LNCAP (cell line): ENCODE measurements around the gene SNRPD2.

Source experiments
- TF ChIP-seq, protein P1 (sequence below): fragments of 450-650 bp; IDR thresholded peaks from 2 replicates; pipeline ENCODE4 v1.5.1; 2017; ENCODE audit warnings: mild to moderate bottlenecking

The SNRPD2 gene

DNA sequence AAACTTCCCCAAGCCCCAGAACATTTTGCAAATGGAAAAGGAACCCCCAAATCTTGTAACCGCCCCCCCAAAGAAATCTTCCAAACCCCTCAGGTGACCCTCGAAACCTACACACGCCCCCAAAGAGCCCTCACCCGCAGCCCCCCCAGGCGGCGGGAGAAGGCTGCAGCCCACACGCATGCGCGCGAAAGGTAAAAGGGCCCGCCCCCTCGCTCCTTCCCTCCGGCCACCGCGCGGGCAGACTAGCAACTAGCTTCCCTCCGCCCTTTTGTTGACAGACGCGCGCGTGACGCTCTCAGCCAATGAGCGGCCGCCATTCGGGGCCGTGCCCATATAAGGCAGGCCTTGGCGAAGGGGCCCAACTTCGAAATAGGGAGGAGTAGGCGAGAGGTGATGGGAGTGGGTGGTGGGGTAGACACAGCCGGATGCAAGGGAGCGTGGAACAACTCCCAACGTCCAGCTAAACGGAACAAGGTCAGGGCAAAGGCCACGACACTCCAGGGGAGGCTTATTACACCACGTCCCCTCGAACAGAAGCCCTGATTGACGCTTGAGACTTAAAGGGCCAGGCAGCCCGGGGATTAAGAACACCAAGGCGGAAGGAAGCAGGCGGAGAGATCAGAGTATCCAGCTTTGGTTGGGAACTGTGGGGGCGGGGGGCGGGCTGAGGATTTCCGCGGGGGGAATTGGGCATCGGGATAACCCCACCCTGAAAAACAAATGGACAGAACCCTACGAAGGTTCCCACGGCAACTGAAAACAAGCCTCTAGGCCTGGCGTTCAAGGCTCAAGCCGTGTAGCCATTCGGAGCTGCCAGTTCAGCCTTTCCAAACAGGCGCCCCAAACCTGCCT is 25.6 kb upstream of the SNRPD2 start:
- TF ChIP-seq, protein P1, sequence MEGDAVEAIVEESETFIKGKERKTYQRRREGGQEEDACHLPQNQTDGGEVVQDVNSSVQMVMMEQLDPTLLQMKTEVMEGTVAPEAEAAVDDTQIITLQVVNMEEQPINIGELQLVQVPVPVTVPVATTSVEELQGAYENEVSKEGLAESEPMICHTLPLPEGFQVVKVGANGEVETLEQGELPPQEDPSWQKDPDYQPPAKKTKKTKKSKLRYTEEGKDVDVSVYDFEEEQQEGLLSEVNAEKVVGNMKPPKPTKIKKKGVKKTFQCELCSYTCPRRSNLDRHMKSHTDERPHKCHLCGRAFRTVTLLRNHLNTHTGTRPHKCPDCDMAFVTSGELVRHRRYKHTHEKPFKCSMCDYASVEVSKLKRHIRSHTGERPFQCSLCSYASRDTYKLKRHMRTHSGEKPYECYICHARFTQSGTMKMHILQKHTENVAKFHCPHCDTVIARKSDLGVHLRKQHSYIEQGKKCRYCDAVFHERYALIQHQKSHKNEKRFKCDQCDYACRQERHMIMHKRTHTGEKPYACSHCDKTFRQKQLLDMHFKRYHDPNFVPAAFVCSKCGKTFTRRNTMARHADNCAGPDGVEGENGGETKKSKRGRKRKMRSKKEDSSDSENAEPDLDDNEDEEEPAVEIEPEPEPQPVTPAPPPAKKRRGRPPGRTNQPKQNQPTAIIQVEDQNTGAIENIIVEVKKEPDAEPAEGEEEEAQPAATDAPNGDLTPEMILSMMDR: no peak

DNA sequence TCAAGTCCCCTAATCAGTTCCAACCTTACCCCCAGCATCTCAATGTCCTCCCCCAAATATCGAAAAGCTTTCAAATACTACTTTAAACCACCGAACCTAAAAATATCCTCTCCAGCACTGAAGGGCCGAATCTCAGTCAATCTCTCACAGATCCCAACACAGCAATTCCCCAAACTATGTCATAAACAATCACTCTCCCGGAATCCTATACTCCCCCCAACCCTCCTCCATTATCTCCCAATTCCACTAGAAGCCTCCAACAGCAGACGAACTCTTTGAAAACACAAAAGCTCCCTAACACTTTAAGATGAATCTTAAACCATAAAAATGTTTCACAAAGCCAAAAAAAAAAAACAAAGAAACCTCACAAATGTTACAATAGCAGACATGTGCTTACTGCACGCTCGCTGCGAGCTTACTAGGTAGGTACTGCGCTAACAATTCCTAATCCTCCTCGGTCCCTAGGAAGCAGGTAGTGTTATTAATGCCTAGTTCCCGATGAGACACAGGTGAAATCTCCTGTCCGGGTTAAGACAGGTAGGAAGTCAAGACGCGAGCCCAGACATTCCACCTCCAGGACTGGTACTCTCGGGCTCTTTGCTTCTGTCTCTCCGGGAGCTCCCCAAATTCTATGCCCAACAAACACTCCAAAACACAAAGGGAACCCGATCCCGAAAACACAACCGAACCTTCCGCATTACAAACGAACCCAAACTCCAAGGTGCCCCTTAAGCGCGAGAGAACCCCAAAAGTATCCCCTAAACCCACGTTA is 24.8 kb upstream of the SNRPD2 start:
- TF ChIP-seq, protein P1: no peak

DNA sequence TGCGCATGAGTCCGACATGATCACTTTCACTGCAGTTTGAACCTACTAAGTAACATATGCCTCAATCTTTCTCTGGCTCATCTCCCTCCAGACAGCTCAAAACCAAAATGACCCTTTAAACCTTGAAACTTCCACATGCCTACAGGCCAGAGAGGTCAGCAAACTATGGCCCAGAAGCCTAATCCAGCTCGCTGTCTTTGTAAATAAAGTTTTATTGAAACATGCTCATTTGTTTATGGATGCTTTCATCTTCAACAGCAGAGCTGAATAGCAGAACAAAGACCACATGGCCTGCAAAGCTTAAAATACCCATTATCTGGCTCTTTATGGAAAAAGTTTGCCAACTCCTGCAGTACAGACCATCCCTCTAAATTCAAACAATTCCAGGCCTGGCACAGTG is 23.4 kb upstream of the SNRPD2 start:
- TF ChIP-seq, protein P1: no peak

DNA sequence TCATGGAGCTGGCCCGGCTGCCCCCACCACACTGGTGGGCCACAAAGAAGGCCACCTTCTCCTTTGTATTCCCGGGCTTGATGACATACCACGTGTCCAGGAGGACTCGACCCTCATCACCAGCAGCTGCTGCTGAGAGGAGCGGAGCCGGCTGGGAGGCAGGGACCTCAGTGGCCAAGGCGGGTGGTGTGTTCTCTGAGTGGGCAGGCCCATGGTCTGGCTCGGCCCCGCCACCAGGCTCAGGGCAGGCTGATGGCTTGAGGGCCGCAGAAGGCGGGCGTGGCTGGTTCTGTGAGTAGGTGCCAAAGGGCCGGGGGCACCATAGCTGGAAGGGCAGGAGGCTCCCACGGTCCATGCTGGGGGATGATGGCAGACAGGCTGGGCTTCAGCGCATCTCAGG is 21.4 kb upstream of the SNRPD2 start:
- TF ChIP-seq, protein P1: no peak

DNA sequence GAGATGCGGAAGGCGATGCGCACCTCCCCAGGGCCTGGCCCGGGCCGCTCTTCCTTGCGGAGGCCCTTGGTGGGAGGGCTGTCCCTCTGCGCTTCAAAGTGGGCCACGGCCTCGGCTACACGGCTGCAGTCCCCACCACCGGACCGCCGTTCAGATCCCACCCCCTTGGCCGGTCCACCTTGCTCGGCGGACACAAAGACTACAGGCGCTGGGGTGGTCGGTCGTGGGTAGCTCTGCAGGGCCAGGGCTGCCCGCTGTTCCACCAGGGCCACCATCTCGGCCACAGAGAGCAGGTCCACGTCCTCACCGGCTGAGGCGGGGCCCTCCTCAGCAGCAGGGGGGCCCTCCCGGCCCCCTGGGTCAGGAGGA is 20.9 kb upstream of the SNRPD2 start:
- TF ChIP-seq, protein P1: no peak

DNA sequence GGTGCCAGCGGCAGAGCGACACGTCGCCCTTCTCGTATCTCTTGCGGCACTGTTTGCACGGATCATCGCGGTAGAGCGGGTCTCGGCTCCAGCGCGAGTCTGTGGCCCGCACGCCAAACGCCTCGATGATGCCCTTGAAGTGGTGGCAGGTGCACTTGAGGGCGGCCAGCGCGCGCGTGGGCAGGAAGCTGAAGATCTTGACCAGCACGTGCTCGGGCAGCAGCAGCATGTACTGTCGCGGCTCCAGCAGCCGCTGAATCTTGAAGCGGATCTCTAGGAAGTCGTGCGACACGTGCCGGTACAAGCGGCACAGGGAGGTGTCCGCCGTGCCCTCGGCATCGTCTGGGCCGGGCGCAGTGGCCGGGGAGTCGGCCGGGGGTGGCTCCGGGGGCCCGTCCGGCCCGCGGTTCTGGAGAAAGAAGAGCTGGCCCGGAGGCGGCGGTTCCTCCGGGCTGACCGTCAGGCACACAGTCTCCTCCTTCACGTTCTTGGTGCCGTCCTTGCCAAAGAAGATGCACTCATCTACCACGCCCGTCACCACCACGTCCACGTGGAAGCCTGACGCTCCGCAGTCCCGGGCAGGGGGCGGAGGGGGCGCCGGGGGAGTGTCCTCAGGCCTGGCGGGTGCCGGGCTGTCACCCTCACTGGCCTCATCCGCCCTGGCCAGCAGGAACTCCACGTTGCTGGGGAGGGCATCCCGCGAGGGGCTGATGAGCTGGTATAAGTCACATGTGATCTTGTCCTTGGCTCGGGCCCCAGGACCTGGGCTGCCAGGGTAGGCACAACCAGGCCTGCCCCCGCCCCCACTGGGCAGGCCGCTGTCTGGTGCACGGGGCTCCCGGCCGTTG is 20.3 kb upstream of the SNRPD2 start:
- TF ChIP-seq, protein P1: no peak
